ENCODE results near the gene ATF6.

- TF ChIP-seq POLR2AphosphoS5 (IDR thresholded peaks at IDR 0.05; ENCODE audit: low read depth, low read length) (no peak), EZH2 (IDR thresholded peaks at IDR 0.05; ENCODE audit: low read depth, low read length, severe bottlenecking) (no peak), RAD21 (IDR thresholded peaks at IDR 0.05 in 1 of 2, conservative IDR thresholded peaks at IDR 0.05 in 1 of 2; ENCODE audit: low read depth in 2 of 2, low read length in 2 of 2) (no peak), GABPA (IDR thresholded peaks at IDR 0.05; ENCODE audit: borderline replicate concordance, insufficient read depth, low read length) (no peak), POLR2A (IDR thresholded peaks at IDR 0.05; ENCODE audit: control extremely low read depth in 1 of 2, low read depth in 2 of 2, low read length in 2 of 2) (no peak), POU5F1 (IDR thresholded peaks at IDR 0.05; ENCODE audit: low read depth, low read length) (no peak), EP300 (IDR thresholded peaks at IDR 0.05; ENCODE audit: borderline replicate concordance in 1 of 2, low read depth in 2 of 2, low read length in 2 of 2) (no peak), CTCF (IDR thresholded peaks at IDR 0.05; ENCODE audit: control extremely low read depth in 1 of 3, insufficient read depth in 1 of 3, low read depth in 1 of 3, low read length in 3 of 3) (no peak), RFX5 (IDR thresholded peaks at IDR 0.05; ENCODE audit: borderline replicate concordance, low read depth, low read length) (no peak), TAF1 (IDR thresholded peaks at IDR 0.05; ENCODE audit: low read depth, low read length) (no peak)
Observed at GRCh38 chr1:161719325-161719611, 46.9 kb upstream of the ATF6 start.

All from H1 (cell line).